Lower lobe of right lung (tissue), 2 donors: ENCODE results near the gene DHX35. TPM values are rescaled to one million over a fixed set of nuclear protein-coding genes. Genes with fewer than 3 reads are reported as not detected.

Experiments used
- ATAC-seq, 2 donors: fragments of 200-7000 bp; cut with Tn5 transposase; one replicate each; pipeline ENCODE4 v1.9.1; 2020 to 2022; ENCODE audit warnings: mild to moderate bottlenecking in 2 of 2, moderate library complexity in 2 of 2
- DNase-seq: peaks from one replicate; pipeline ENCODE4 v3.0.0-alpha.2; 2020
- H3K27ac ChIP-seq: fragments of 200-600 bp; one replicate; pipeline ENCODE4 v1.8.0; 2022
- H3K27me3 ChIP-seq: fragments of 200-600 bp; one replicate; pipeline ENCODE4 v1.8.0; 2022; ENCODE audit warnings: low read depth
- H3K36me3 ChIP-seq: fragments of 200-600 bp; one replicate; pipeline ENCODE4 v1.8.0; 2022; ENCODE audit warnings: mild to moderate bottlenecking
- H3K4me1 ChIP-seq: fragments of 200-600 bp; one replicate; pipeline ENCODE4 v1.8.0; 2022
- H3K4me3 ChIP-seq: fragments of 200-600 bp; one replicate; pipeline ENCODE4 v1.8.0; 2022; ENCODE audit warnings: mild to moderate bottlenecking
- H3K9me3 ChIP-seq: fragments of 200-600 bp; one replicate; pipeline ENCODE4 v1.8.0; 2022
- intact Hi-C: fragments of 100-400 bp; cut with DNase I; formaldehyde crosslinking; loops from one replicate; pipeline ENCODE4 v1.11.0; 2022
- total RNA-seq: library from RNA; stranded (reverse); fragmentation: NEBNext Ultra II Directional; extraction: Animal tissue kit (Norgen Biotek cat#: 25700); gene quantifications from one replicate; pipeline ENCODE4 v1.2.1, GENCODE V29; 2021
- TF ChIP-seq, protein P1 (sequence below): fragments of 200-600 bp; IDR thresholded peaks from one replicate; pipeline ENCODE4 v1.8.0; 2022; ENCODE audit warnings: antibody characterized with exemption, mild to moderate bottlenecking
- donor health status: DM: no; HTN: yes; CAD: no; lungs with severe emphysema.

DHX35 gene
- total RNA-seq, 1 donor from 2014 or later: 10.5 TPM

- Histone ChIP-seq H3K4me3 (no peak overlapping the region), H3K4me1 (no peaks in the 10 kb centered on the region), H3K9me3 (no peaks in the 10 kb centered on the region), H3K36me3 (peaks cover 24% of the 10 kb centered on the region), H3K27me3 (no peaks in the 10 kb centered on the region), H3K27ac (no peak overlapping the region)
- no peak for DNase-seq
- TF ChIP-seq, protein P1, sequence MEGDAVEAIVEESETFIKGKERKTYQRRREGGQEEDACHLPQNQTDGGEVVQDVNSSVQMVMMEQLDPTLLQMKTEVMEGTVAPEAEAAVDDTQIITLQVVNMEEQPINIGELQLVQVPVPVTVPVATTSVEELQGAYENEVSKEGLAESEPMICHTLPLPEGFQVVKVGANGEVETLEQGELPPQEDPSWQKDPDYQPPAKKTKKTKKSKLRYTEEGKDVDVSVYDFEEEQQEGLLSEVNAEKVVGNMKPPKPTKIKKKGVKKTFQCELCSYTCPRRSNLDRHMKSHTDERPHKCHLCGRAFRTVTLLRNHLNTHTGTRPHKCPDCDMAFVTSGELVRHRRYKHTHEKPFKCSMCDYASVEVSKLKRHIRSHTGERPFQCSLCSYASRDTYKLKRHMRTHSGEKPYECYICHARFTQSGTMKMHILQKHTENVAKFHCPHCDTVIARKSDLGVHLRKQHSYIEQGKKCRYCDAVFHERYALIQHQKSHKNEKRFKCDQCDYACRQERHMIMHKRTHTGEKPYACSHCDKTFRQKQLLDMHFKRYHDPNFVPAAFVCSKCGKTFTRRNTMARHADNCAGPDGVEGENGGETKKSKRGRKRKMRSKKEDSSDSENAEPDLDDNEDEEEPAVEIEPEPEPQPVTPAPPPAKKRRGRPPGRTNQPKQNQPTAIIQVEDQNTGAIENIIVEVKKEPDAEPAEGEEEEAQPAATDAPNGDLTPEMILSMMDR: no peak
- no peak for ATAC-seq
- intact Hi-C loops: no loop called here
These were observed 17.7 kb downstream of the DHX35 start for GRCh38 chr20:38979842-38980241.

DNA sequence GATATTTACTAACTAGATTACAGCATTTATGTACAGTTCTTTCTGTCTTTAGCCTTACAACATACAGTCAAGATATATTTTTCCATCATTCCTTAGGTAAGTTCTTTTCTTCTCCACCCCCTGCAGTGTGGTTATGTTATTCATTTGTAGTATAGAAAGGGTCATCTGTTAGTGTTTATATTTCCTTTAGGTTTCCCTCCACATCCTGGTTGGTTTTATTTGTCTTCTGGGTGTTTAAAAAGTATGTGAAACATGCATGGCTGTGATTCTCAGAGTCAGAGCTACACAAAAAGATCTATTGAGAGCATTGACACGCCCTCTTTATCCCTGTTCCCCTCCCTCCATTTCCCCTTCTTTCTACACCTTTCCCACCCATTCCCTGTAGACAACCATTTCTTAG is 20.1 kb downstream of the DHX35 start:
- Histone ChIP-seq H3K9me3 (no peaks in the 10 kb centered on the region), H3K4me1 (no peaks in the 10 kb centered on the region), H3K27me3 (no peaks in the 10 kb centered on the region), H3K36me3 (peaks cover 31% of the 10 kb centered on the region), H3K27ac (no peak overlapping the region), H3K4me3 (no peak overlapping the region)
- intact Hi-C loops: no loop called here
- DNase-seq: no peak
- no peak for ATAC-seq
- TF ChIP-seq, protein P1: no peak

DNA sequence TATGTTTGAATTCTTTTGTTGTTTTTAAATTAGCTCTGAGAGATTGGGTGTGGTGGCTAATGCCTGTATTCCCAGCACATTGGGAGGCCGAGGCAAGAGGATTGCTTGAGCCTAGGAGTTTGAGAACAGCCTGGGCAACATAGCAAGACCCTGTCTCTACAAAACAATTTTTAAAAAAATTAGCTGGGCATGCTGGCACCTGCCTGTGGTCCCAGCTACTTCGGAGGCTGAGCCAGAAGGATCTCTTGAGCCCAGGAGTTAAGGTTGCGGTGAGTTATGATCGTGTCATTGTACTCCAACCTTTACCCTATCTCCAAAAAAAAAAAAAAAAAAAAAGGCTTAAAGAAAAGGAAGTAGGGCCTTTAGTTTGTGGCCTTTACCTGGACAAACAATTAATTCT is 22.9 kb downstream of the DHX35 start:
- H3K4me3 ChIP-seq: no peak overlapping the region
- no peaks in the 10 kb centered on the region for H3K27me3 ChIP-seq
- peaks cover 45% of the 10 kb centered on the region for H3K36me3 ChIP-seq
- TF ChIP-seq, protein P1: no peak
- ATAC-seq (no peak), DNase-seq (no peak)
- H3K4me1 ChIP-seq: no peaks in the 10 kb centered on the region
- no peak overlapping the region for H3K27ac ChIP-seq
- intact Hi-C loops: no loop called here
- H3K9me3 ChIP-seq: no peaks in the 10 kb centered on the region

- DNase-seq: no peak
These were observed 23.5 kb downstream of the DHX35 start for GRCh38 chr20:38985603-38986170.

DNA sequence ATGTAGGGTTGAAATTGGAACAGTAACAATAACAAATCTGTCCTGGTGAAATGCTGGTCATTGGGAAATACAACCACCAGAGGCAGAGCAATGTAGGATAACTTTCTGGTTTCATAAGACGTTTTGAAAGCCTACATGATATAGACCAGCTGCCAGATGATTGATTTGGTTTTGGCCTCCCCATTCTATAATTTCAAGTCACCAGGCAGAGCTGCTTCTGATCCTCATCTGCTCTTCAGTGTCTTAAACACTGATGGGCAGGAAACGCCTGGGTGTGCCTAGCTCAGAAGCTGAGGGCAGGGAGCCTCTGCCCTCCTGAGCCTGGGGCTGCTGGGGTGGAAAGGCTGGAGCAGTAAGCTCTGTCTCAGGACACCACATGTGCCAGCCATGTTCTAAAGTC is 24.5 kb downstream of the DHX35 start:
- intact Hi-C loops: no loop called here
- no peak for ATAC-seq

More at GRCh38 chr20:38985603-38986170, 23.5 kb downstream of the DHX35 start:
- TF ChIP-seq, protein P1: no peak
- no peak overlapping the region for H3K4me3 ChIP-seq
- intact Hi-C loops: no loop called here
- peak; percentile 60 to 67 for ATAC-seq
- peaks cover 50% of the 10 kb centered on the region for H3K36me3 ChIP-seq
- no peaks in the 10 kb centered on the region for H3K27me3 ChIP-seq
- H3K27ac ChIP-seq: no peak overlapping the region
- H3K9me3 ChIP-seq: no peaks in the 10 kb centered on the region
- H3K4me1 ChIP-seq: no peaks in the 10 kb centered on the region

More for the DNA sequence above, 24.5 kb downstream of the DHX35 start:
- DNase-seq: no peak
- H3K4me1 ChIP-seq: no peaks in the 10 kb centered on the region
- peaks cover 56% of the 10 kb centered on the region for H3K36me3 ChIP-seq
- no peaks in the 10 kb centered on the region for H3K9me3 ChIP-seq
- no peak overlapping the region for H3K27ac ChIP-seq
- no peak overlapping the region for H3K4me3 ChIP-seq
- TF ChIP-seq, protein P1: no peak
- H3K27me3 ChIP-seq: no peaks in the 10 kb centered on the region
